H7 (cell line): ENCODE data around the gene TEX19. TPM values are rescaled to one million over a fixed set of nuclear protein-coding genes. Genes with fewer than 3 reads are reported as not detected.

Source experiments
- DNase-seq: peaks from one replicate; pipeline ENCODE4 v3.0.0; 2012
- H3K27me3 ChIP-seq: 2 replicates; pipeline ENCODE4 v1.6.0; 2011; ENCODE audit warnings: mild to moderate bottlenecking, low read length; ENCODE audit not compliant: control insufficient read depth, insufficient read depth
- H3K36me3 ChIP-seq: replicated peaks from 2 replicates; pipeline ENCODE4 v1.5.1; 2011; ENCODE audit warnings: low read length; ENCODE audit not compliant: control insufficient read depth, insufficient read depth
- H3K4me3 ChIP-seq: 2 replicates; pipeline ENCODE4 v1.5.1; 2011; ENCODE audit warnings: low read depth, mild to moderate bottlenecking, control low read depth, low read length, moderate library complexity; ENCODE audit not compliant: insufficient read depth
- total RNA-seq: library from RNA; depleted of rRNA; stranded (reverse); fragments of >200 nt; shearing (Covaris generic); gene quantifications from 2 replicates; pipeline ENCODE4 v1.2.3, GENCODE V29; 2014

Gene TEX19
- total RNA-seq, 1 experiment from 2014 or later = 1.1 TPM

- H3K4me3 ChIP-seq = no peak overlapping the region
- DNase-seq = peak; percentile 40
- H3K36me3 ChIP-seq = no peaks in the 10 kb centered on the region; the same call in 1 of the 2 replicates
- no peaks in the 10 kb centered on the region for H3K27me3 ChIP-seq
Observed at GRCh38 chr17:82391496-82392066, 32.5 kb downstream of the TEX19 start.

- Histone ChIP-seq H3K27me3 (no peaks in the 10 kb centered on the region), H3K4me3 (no peak overlapping the region), H3K36me3 (no peaks in the 10 kb centered on the region; the same call in 1 of the 2 replicates)
- peak; percentile 48 for DNase-seq
Observed at GRCh38 chr17:82392209-82392920, 33.3 kb downstream of the TEX19 start.

GRCh38 chr17:82392941-82393340, 33.9 kb downstream of the TEX19 start:
- DNase-seq = no peak
- no peaks in the 10 kb centered on the region; the same call in 1 of the 2 replicates for H3K36me3 ChIP-seq

GRCh38 chr17:82394278-82394677, 35.2 kb downstream of the TEX19 start:
- H3K36me3 ChIP-seq = no peaks in the 10 kb centered on the region; the same call in 1 of the 2 replicates
- DNase-seq = no peak

More at GRCh38 chr17:82392941-82393340, 33.9 kb downstream of the TEX19 start:
- H3K27me3 ChIP-seq = no peaks in the 10 kb centered on the region
- no peak overlapping the region for H3K4me3 ChIP-seq

GRCh38 chr17:82396601-82397435, 37.8 kb downstream of the TEX19 start:
- peak; percentile 48 for DNase-seq
- no peaks in the 10 kb centered on the region for H3K27me3 ChIP-seq
- no peak overlapping the region for H3K4me3 ChIP-seq
- no peaks in the 10 kb centered on the region; the same call in 1 of the 2 replicates for H3K36me3 ChIP-seq

More at GRCh38 chr17:82394278-82394677, 35.2 kb downstream of the TEX19 start:
- H3K27me3 ChIP-seq = no peaks in the 10 kb centered on the region
- no peak overlapping the region for H3K4me3 ChIP-seq

- no peak overlapping the region for H3K4me3 ChIP-seq
- no peaks in the 10 kb centered on the region; the same call in 1 of the 2 replicates for H3K36me3 ChIP-seq
- DNase-seq = peak; percentile 56
- H3K27me3 ChIP-seq = no peaks in the 10 kb centered on the region
Observed at GRCh38 chr17:82397449-82398335, 38.6 kb downstream of the TEX19 start.

GRCh38 chr17:82399041-82399441, 40.0 kb downstream of the TEX19 start:
- H3K27me3 ChIP-seq = no peaks in the 10 kb centered on the region
- H3K4me3 ChIP-seq = no peak overlapping the region
- DNase-seq = peak; percentile 62
- no peaks in the 10 kb centered on the region; the same call in 1 of the 2 replicates for H3K36me3 ChIP-seq

GRCh38 chr17:82399601-82400101, 40.6 kb downstream of the TEX19 start:
- DNase-seq = peak; percentile 72
- H3K27me3 ChIP-seq = no peaks in the 10 kb centered on the region
- H3K36me3 ChIP-seq = no peaks in the 10 kb centered on the region; the same call in 1 of the 2 replicates
- no peak overlapping the region for H3K4me3 ChIP-seq

GRCh38 chr17:82400206-82400605, 41.2 kb downstream of the TEX19 start:
- Histone ChIP-seq H3K27me3 (no peaks in the 10 kb centered on the region), H3K4me3 (no peak overlapping the region), H3K36me3 (no peaks in the 10 kb centered on the region; the same call in 1 of the 2 replicates)
- no peak for DNase-seq

GRCh38 chr17:82400830-82401229, 41.8 kb downstream of the TEX19 start:
- H3K4me3 ChIP-seq = no peak overlapping the region
- no peaks in the 10 kb centered on the region for H3K27me3 ChIP-seq
- DNase-seq = peak; percentile 49
- no peaks in the 10 kb centered on the region; the same call in 1 of the 2 replicates for H3K36me3 ChIP-seq

GRCh38 chr17:82402865-82403264, 43.8 kb downstream of the TEX19 start:
- no peaks in the 10 kb centered on the region; the same call in 1 of the 2 replicates for H3K36me3 ChIP-seq
- DNase-seq = no peak

GRCh38 chr17:82403662-82404660, 44.9 kb downstream of the TEX19 start:
- H3K4me3 ChIP-seq = no peak overlapping the region
- H3K36me3 ChIP-seq = no peaks in the 10 kb centered on the region; the same call in 1 of the 2 replicates
- no peaks in the 10 kb centered on the region for H3K27me3 ChIP-seq
- DNase-seq = no peak

More at GRCh38 chr17:82402865-82403264, 43.8 kb downstream of the TEX19 start:
- no peaks in the 10 kb centered on the region for H3K27me3 ChIP-seq
- no peak overlapping the region for H3K4me3 ChIP-seq
